Ascending aorta (tissue), 2 donors: ENCODE results near the gene BANK1. TPM values are rescaled to one million over a fixed set of nuclear protein-coding genes. Genes with fewer than 3 reads are reported as not detected.

Experiments used
- DNase-seq, 2 donors: peaks; one replicate each; pipeline ENCODE4 v3.0.0-alpha.2; 2019; ENCODE audit warnings: low spot score in 2 of 2
- H3K27ac ChIP-seq, 2 donors: fragments of 200-600 bp; sonication (generic); one replicate each; pipeline ENCODE4 v1.5.1; 2016 to 2017; ENCODE audit warnings: mild to moderate bottlenecking in 1 of 2
- H3K27me3 ChIP-seq: fragments of 200-600 bp; sonication (generic); one replicate; pipeline ENCODE4 v1.5.1; 2017
- H3K36me3 ChIP-seq, 2 donors: fragments of 200-600 bp; sonication (generic); one replicate each; pipeline ENCODE4 v1.5.1; 2016
- H3K4me1 ChIP-seq, 2 donors: fragments of 200-600 bp; sonication (generic); one replicate each; pipeline ENCODE4 v1.5.1; 2016 to 2017; ENCODE audit warnings: mild to moderate bottlenecking in 1 of 2
- H3K4me3 ChIP-seq, 2 donors: fragments of 200-600 bp; sonication (generic); one replicate each; pipeline ENCODE4 v1.5.1; 2016 to 2017; ENCODE audit warnings: mild to moderate bottlenecking in 1 of 2
- H3K9me3 ChIP-seq, 2 donors: fragments of 200-600 bp; sonication (generic); one replicate each; pipeline ENCODE4 v1.5.1; 2016
- intact Hi-C: fragments of 100-400 bp; cut with DNase I; formaldehyde crosslinking; loops from one replicate; pipeline ENCODE4 v1.15.1; 2023
- total RNA-seq: library from RNA; depleted of rRNA; stranded (reverse); fragments of >200 nt; gene quantifications from one replicate; pipeline ENCODE4 v1.1.0, GENCODE V29; 2016
- TF ChIP-seq, protein P1 (sequence below), 3 experiments: fragments of 200-600 bp in 2 of 3; fragments of 450-650 bp in 1 of 3; sonication (generic) in 2 of 3; IDR thresholded peaks; one replicate each; pipeline ENCODE4 v1.5.1; 2016 to 2019; ENCODE audit warnings: antibody characterized with exemption in 3 of 3, mild to moderate bottlenecking in 1 of 3, moderate library complexity in 1 of 3

BANK1 gene
- total RNA-seq, 1 donor from 2014 or later, result not detected

DNA sequence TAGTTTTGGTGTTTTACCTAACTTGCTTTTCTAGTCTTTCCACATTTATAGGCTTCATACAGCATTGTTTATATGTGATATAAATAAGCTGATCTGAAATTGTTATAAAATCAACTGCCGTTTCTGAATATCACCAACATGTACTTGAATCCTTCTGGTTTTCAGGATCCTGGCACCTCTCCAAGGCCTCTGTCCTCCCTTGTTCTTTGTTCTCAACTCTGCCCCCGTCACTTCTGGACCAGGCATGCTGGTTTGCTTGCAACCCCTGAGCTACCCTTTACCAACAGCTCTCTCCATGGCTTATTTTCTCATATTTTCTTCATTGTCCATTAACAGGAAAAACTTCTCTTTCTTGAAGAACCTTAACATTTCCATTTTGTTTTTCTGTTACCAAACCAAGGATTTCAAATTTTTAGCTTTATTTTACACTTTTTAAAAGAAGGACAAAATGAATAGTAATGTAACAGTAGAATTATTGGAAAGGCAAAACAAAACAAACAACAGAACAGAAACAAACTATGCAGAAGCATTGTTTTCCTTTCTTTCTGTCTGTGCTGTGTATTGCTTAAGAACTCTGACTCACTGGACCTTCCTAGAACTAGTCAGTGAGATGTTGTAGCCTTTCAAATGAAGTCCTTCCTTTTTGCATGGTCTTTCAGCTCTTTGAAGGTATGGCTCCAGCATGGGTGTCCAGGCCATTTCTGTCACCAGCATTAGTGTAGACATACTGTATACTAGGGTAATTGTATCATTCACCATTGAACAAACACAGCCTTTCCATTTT lies 44.8 kb downstream of the BANK1 start:
- no peak for DNase-seq

DNA sequence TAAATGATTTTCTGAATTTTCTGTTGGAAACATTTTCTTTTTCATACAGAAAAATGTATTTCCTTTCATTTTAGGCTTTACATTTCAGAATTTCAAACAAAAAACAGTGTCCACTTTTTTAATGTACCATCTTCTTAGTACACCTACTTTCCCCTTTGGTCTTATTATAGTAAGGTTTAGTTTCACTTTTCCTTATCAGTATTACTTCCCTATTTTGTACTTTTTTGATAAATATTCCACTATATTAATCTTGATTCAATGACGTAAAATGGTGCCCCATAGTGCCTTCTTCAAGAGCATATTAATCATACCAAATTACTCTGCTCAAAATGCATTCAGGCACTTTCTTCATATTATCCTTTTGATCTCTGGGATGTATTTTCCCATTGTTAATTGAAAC lies 52.5 kb downstream of the BANK1 start:
- Histone ChIP-seq H3K9me3 (no peaks in the 10 kb centered on the region), H3K27me3 (no peaks in the 10 kb centered on the region), H3K36me3 (no peaks in the 10 kb centered on the region), H3K27ac (no peak overlapping the region), H3K4me1 (no peaks in the 10 kb centered on the region), H3K4me3 (no peak overlapping the region)
- intact Hi-C loops, result no loop called here
- TF ChIP-seq, protein P1, sequence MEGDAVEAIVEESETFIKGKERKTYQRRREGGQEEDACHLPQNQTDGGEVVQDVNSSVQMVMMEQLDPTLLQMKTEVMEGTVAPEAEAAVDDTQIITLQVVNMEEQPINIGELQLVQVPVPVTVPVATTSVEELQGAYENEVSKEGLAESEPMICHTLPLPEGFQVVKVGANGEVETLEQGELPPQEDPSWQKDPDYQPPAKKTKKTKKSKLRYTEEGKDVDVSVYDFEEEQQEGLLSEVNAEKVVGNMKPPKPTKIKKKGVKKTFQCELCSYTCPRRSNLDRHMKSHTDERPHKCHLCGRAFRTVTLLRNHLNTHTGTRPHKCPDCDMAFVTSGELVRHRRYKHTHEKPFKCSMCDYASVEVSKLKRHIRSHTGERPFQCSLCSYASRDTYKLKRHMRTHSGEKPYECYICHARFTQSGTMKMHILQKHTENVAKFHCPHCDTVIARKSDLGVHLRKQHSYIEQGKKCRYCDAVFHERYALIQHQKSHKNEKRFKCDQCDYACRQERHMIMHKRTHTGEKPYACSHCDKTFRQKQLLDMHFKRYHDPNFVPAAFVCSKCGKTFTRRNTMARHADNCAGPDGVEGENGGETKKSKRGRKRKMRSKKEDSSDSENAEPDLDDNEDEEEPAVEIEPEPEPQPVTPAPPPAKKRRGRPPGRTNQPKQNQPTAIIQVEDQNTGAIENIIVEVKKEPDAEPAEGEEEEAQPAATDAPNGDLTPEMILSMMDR (IDR thresholded peaks at IDR 0.05), result no peak
- no peak for DNase-seq

More for the DNA sequence above, 44.8 kb downstream of the BANK1 start:
- TF ChIP-seq, protein P1 (IDR thresholded peaks at IDR 0.05), result no peak
- intact Hi-C loops, result no loop called here
- H3K4me1 ChIP-seq, result no peaks in the 10 kb centered on the region
- H3K36me3 ChIP-seq, result no peaks in the 10 kb centered on the region
- H3K27me3 ChIP-seq, result no peaks in the 10 kb centered on the region
- no peaks in the 10 kb centered on the region for H3K9me3 ChIP-seq
- H3K4me3 ChIP-seq, result no peak overlapping the region
- no peak overlapping the region for H3K27ac ChIP-seq

DNA sequence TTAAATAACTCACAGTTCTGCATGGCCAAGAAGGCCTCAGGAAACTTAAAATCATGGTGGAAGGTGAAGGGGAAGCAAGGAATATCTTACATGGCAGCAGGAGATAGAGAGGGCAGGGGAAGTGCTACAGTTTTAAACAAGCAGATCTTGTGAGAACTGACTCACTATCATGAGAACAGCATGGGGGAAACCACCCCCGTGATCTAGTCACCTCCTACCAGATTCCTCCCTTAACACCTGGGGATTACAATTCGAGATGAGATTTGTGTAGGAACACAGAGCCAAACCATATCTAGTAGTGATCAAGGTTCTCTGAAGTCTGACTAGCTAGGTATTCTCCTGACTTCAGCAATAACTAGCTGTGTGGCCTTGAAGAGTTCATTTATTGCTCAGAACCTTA lies 56.0 kb downstream of the BANK1 start:
- H3K4me1 ChIP-seq, result no peaks in the 10 kb centered on the region
- H3K27me3 ChIP-seq, result no peaks in the 10 kb centered on the region
- intact Hi-C loops, result no loop called here
- H3K9me3 ChIP-seq, result no peaks in the 10 kb centered on the region
- H3K36me3 ChIP-seq, result no peaks in the 10 kb centered on the region
- H3K27ac ChIP-seq, result no peak overlapping the region
- H3K4me3 ChIP-seq, result no peak overlapping the region
- TF ChIP-seq, protein P1 (IDR thresholded peaks at IDR 0.05), result no peak
- no peak for DNase-seq

DNA sequence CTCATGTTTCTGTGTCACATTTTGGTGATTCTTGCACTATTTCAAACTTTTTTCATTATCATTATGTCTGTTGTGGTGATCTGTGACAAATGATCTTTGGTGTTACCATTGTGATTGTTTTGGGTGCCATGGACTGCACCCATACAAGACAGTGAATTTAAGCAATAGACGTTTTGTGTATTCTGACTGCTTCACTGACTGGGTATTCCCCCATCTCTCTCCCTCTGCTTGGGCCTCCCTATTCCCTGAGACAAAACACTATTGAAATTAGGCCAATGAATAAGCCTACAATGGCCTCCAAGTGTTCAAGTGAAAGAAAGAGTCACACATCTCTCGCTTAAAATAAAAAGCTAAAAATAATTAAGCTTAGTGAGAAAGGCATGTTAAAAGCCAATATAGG lies 60.2 kb downstream of the BANK1 start:
- H3K4me1 ChIP-seq, result no peaks in the 10 kb centered on the region
- TF ChIP-seq, protein P1 (IDR thresholded peaks at IDR 0.05), result no peak

DNA sequence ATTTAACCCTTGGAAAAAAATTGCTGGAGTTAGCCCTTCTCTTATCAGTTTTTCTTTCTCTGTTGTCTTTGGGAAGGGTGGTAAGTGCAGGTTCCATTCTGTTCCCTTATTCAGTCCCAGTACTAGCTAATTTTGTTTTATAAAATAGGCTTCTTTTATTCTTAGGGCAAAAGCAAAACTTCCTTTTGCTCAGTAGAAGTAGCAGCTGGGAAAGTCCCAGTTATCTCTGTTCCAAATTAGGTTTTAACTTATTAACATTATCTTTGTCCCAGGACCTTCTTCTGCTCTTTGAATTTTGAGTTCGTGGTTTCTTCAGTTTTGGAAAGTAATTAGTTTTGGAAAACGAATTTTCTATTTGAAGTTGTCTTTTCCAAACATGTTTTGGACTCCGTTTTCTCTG lies 61.1 kb downstream of the BANK1 start:
- TF ChIP-seq, protein P1 (IDR thresholded peaks at IDR 0.05), result no peak
- intact Hi-C loops, result no loop called here
- H3K4me1 ChIP-seq, result no peaks in the 10 kb centered on the region
- H3K4me3 ChIP-seq, result no peak overlapping the region
- H3K36me3 ChIP-seq, result no peaks in the 10 kb centered on the region
- H3K27me3 ChIP-seq, result no peaks in the 10 kb centered on the region
- no peak overlapping the region for H3K27ac ChIP-seq
- no peak for DNase-seq
- H3K9me3 ChIP-seq, result no peaks in the 10 kb centered on the region

More for the DNA sequence above, 60.2 kb downstream of the BANK1 start:
- Histone ChIP-seq H3K27ac (no peak overlapping the region), H3K9me3 (no peaks in the 10 kb centered on the region), H3K27me3 (no peaks in the 10 kb centered on the region), H3K4me3 (no peak overlapping the region), H3K36me3 (no peaks in the 10 kb centered on the region)
- intact Hi-C loops, result no loop called here
- DNase-seq, result no peak
